Dendritic cell treated with granulocyte-macrophage colony-stimulating factor and Interleukin-4, amounts not matched to agents 40 ng/mL and 50 ng/mL, for 4 days (primary cell): ENCODE results near the gene PJA1.

Source experiments
- H3K27ac Mint-ChIP-seq: one replicate; pipeline ENCODE4 v1.8.0; 2022; ENCODE audit warnings: mild to moderate bottlenecking, mixed read lengths
- H3K27me3 Mint-ChIP-seq: one replicate; pipeline ENCODE4 v1.8.0; 2022; ENCODE audit warnings: mild to moderate bottlenecking, mixed read lengths
- H3K36me3 Mint-ChIP-seq: one replicate; pipeline ENCODE4 v1.8.0; 2022; ENCODE audit warnings: low read depth, mixed read lengths
- H3K4me1 Mint-ChIP-seq: one replicate; pipeline ENCODE4 v1.8.0; 2022; ENCODE audit warnings: low read depth, mixed read lengths
- H3K4me3 Mint-ChIP-seq: one replicate; pipeline ENCODE4 v1.8.0; 2022; ENCODE audit warnings: mild to moderate bottlenecking, moderate library complexity, mixed read lengths
- H3K9me3 Mint-ChIP-seq: one replicate; pipeline ENCODE4 v1.8.0; 2022; ENCODE audit warnings: mixed read lengths
- intact Hi-C: fragments of 100-400 bp; cut with micrococcal nuclease; formaldehyde crosslinking; loops from one replicate; pipeline ENCODE4 v1.15.0; 2022

Gene PJA1

GRCh38 chrX:69185141-69185540 is 19.9 kb upstream of the PJA1 start:
- Mint-ChIP-seq H3K9me3 (no peaks in the 10 kb centered on the region), H3K4me1 (peaks cover 22% of the 10 kb centered on the region), H3K36me3 (no peaks in the 10 kb centered on the region), H3K27me3 (peaks cover 18% of the 10 kb centered on the region), H3K27ac (no peak overlapping the region), H3K4me3 (no peak overlapping the region)
- intact Hi-C loops: no loop called here

- Mint-ChIP-seq H3K9me3 (no peaks in the 10 kb centered on the region), H3K4me1 (peaks cover 22% of the 10 kb centered on the region), H3K27me3 (peaks cover 25% of the 10 kb centered on the region), H3K4me3 (no peak overlapping the region), H3K27ac (no peak overlapping the region), H3K36me3 (no peaks in the 10 kb centered on the region)
- intact Hi-C loops: no loop called here
Observed at GRCh38 chrX:69182818-69183380, 17.6 kb upstream of the PJA1 start.

- Mint-ChIP-seq H3K36me3 (no peaks in the 10 kb centered on the region), H3K9me3 (peaks cover 8% of the 10 kb centered on the region), H3K27me3 (peaks cover 19% of the 10 kb centered on the region), H3K27ac (no peak overlapping the region), H3K4me1 (peaks cover 13% of the 10 kb centered on the region), H3K4me3 (no peak overlapping the region)
- intact Hi-C loops: no loop called here
Observed at GRCh38 chrX:69179380-69179911, 14.2 kb upstream of the PJA1 start.

- Mint-ChIP-seq H3K27ac (no peak overlapping the region), H3K27me3 (peaks cover 22% of the 10 kb centered on the region), H3K36me3 (no peaks in the 10 kb centered on the region), H3K4me3 (no peak overlapping the region), H3K9me3 (peaks cover 8% of the 10 kb centered on the region), H3K4me1 (peaks cover 13% of the 10 kb centered on the region)
- intact Hi-C loops: no loop called here
Observed at GRCh38 chrX:69178592-69178991, 13.3 kb upstream of the PJA1 start.

DNA sequence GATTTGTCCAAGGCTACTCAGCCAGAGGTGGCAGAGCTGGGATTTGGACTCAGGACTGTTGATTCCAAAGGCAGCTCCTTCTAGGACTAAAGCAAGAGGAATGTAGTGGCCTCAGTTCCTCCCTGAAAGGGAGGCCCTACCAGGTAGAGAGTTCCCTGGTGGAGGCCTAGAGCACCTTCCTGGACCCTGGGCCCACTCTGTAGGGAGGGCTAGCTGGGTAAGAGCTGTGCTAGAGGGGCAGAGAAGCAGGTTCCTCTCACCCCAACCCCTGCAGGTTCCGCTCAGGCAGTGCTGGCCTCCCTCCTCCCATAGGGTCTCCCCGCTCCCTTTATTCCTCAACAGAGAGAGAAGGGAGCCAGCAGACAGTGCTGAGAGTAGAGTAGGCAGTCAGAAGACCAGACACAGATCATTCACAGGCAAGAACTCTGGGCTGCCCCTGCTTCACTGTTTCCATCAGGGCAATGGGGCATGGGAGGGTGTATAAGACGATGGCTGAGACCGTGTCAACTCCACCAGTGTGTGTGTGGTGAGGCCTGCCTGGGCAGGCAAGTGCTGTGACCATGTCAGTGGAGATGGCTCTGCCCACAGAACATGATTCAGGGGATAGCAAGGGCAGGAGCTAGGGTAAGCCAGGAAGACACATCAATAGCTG is 12.4 kb upstream of the PJA1 start:
- H3K4me3 Mint-ChIP-seq: no peak overlapping the region
- H3K36me3 Mint-ChIP-seq: no peaks in the 10 kb centered on the region
- intact Hi-C loops: no loop called here

GRCh38 chrX:69176053-69176452 is 10.8 kb upstream of the PJA1 start:
- Mint-ChIP-seq H3K9me3 (peaks cover 8% of the 10 kb centered on the region), H3K36me3 (no peaks in the 10 kb centered on the region), H3K4me3 (no peak overlapping the region), H3K4me1 (peaks cover 5% of the 10 kb centered on the region), H3K27ac (no peak overlapping the region), H3K27me3 (peaks cover 18% of the 10 kb centered on the region)
- intact Hi-C loops: no loop called here

More for the DNA sequence above, 12.4 kb upstream of the PJA1 start:
- Mint-ChIP-seq H3K4me1 (peaks cover 8% of the 10 kb centered on the region), H3K27me3 (peaks cover 22% of the 10 kb centered on the region), H3K27ac (no peak overlapping the region), H3K9me3 (peaks cover 8% of the 10 kb centered on the region)

GRCh38 chrX:69173906-69174305 is 8.7 kb upstream of the PJA1 start:
- H3K36me3 Mint-ChIP-seq: no peaks in the 10 kb centered on the region
- H3K27ac Mint-ChIP-seq: no peak overlapping the region
- no peak overlapping the region for H3K4me3 Mint-ChIP-seq
- H3K4me1 Mint-ChIP-seq: no peaks in the 10 kb centered on the region
- H3K27me3 Mint-ChIP-seq: peaks cover 5% of the 10 kb centered on the region
- peaks cover 8% of the 10 kb centered on the region for H3K9me3 Mint-ChIP-seq
- intact Hi-C loops: no loop called here

- Mint-ChIP-seq H3K4me3 (no peak overlapping the region), H3K27me3 (peaks cover 5% of the 10 kb centered on the region), H3K27ac (no peak overlapping the region), H3K9me3 (peaks cover 8% of the 10 kb centered on the region), H3K36me3 (no peaks in the 10 kb centered on the region), H3K4me1 (no peaks in the 10 kb centered on the region)
- intact Hi-C loops: no loop called here
Observed at GRCh38 chrX:69172937-69173336, 7.7 kb upstream of the PJA1 start.

DNA sequence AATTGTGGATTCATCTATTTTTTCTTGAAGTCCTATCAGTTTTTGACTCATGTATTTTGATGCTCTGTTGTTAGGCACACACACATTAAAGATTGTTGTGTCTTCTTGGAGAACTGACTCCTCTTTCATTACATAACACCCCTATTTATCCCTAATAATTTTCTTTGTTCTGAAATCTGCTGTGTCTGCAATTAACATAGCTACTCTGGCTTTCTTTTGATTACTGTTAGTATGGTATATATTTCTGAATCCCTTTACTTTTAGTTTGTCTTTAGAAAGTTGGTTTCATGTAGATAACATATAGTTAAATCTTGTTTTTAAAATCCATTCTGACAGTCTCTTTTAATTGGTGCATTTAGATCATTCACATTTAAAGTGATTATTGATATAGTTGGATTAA is 5.1 kb upstream of the PJA1 start:
- H3K4me3 Mint-ChIP-seq: no peak overlapping the region

GRCh38 chrX:69163936-69164741 is 1.1 kb downstream of the PJA1 start:
- Mint-ChIP-seq H3K27ac (peak overlapping the region; percentile 78), H3K36me3 (peaks cover 25% of the 10 kb centered on the region), H3K27me3 (peaks cover 3% of the 10 kb centered on the region), H3K9me3 (no peaks in the 10 kb centered on the region), H3K4me3 (peak overlapping the region; percentile 80), H3K4me1 (peaks cover 14% of the 10 kb centered on the region)
- intact Hi-C loops: no loop called here

More for the DNA sequence above, 5.1 kb upstream of the PJA1 start:
- no peaks in the 10 kb centered on the region for H3K4me1 Mint-ChIP-seq
- H3K27me3 Mint-ChIP-seq: peaks cover 7% of the 10 kb centered on the region
- H3K36me3 Mint-ChIP-seq: peaks cover under 1% of the 10 kb centered on the region
- H3K9me3 Mint-ChIP-seq: no peaks in the 10 kb centered on the region
- no peak overlapping the region for H3K27ac Mint-ChIP-seq
- intact Hi-C loops: no loop called here

DNA sequence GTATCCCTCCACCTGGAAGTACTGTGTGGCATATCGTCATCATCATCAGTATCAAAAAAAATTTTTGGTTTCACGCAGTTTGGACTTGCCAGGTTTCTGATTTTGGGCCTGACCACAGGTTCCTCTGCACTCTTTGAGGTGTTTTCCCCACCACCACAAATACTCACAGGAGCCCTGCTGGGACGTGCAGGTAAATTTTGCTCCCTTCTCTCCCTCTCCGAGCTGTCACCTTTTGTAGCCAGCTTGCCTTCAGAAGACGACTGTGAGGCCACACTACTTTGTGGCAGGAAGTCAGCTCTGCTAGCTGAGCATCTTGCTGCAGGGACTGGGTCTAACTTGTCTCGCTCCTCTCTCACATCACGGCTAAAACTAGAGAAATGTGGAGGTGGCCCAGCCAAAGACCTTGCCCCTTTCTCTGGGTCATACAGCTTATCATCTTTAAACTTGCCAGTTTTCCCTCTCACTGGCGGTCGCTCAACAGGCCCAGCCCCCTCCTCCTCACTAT is 2.8 kb downstream of the PJA1 start:
- Mint-ChIP-seq H3K9me3 (no peaks in the 10 kb centered on the region), H3K4me1 (peaks cover 14% of the 10 kb centered on the region), H3K27ac (no peak overlapping the region), H3K4me3 (no peak overlapping the region), H3K36me3 (peaks cover 25% of the 10 kb centered on the region), H3K27me3 (peaks cover 2% of the 10 kb centered on the region)
- intact Hi-C loops: no loop called here

DNA sequence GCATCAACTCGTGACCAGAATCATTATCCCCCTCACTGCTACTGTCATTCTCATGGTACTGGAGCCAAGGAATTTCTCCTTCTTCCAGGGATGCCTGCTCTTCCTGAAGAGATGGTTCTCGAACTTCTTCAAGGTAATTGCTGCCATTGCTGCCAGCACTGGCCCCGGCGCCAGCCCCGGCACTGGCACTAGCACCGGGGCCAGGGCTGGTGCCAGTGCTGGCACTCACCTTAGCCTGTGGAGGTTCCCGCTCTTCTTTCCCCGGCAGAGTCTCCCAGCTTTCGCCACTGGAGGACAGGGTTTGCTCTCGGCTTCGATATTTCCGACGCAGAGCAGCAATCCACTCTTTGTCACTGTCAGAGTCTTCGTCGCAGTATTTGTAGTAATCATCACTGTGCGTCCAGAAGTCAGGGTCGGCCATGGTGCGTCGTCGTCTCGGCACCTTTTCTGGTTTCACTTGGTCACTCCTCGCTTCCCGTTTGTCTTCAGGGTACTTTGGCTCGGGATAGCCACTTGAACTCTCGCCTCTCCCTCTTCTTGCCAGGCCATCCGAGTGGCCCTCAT is 3.4 kb downstream of the PJA1 start:
- no peaks in the 10 kb centered on the region for H3K9me3 Mint-ChIP-seq
- no peak overlapping the region for H3K4me3 Mint-ChIP-seq
- intact Hi-C loops: no loop called here
- no peak overlapping the region for H3K27ac Mint-ChIP-seq
- peaks cover 25% of the 10 kb centered on the region for H3K36me3 Mint-ChIP-seq
- peaks cover 2% of the 10 kb centered on the region for H3K27me3 Mint-ChIP-seq
- peaks cover 14% of the 10 kb centered on the region for H3K4me1 Mint-ChIP-seq

GRCh38 chrX:69161371-69161770 is 3.9 kb downstream of the PJA1 start:
- Mint-ChIP-seq H3K4me3 (no peak overlapping the region), H3K9me3 (no peaks in the 10 kb centered on the region), H3K36me3 (peaks cover 25% of the 10 kb centered on the region), H3K4me1 (peaks cover 14% of the 10 kb centered on the region), H3K27me3 (peaks cover 1% of the 10 kb centered on the region), H3K27ac (no peak overlapping the region)
- intact Hi-C loops: no loop called here
